Occipital lobe (tissue), 2 donors: ENCODE measurements around the gene MSLN. TPM values are rescaled to one million over a fixed set of nuclear protein-coding genes. Genes with fewer than 3 reads are reported as not detected.
"Not testable (repeated sequence)": the region's sequence is repeated elsewhere in the genome, so short reads cannot be mapped to it uniquely, and the experiment has no call there.

Experiments
- DNase-seq: peaks from one replicate; lab custom pipeline; 2025; lab: John Stamatoyannopoulos, UW
- total RNA-seq: library from RNA; depleted of rRNA; stranded (reverse); fragments of >200 nt; gene quantifications from one replicate; pipeline ENCODE4 v1.2.3, GENCODE V29; 2014

The MSLN gene
- total RNA-seq, 1 donor from 2014 or later, result not detected

GRCh38 chr16:774086-775001 is 13.8 kb downstream of the MSLN start:
- no peak for DNase-seq

DNA sequence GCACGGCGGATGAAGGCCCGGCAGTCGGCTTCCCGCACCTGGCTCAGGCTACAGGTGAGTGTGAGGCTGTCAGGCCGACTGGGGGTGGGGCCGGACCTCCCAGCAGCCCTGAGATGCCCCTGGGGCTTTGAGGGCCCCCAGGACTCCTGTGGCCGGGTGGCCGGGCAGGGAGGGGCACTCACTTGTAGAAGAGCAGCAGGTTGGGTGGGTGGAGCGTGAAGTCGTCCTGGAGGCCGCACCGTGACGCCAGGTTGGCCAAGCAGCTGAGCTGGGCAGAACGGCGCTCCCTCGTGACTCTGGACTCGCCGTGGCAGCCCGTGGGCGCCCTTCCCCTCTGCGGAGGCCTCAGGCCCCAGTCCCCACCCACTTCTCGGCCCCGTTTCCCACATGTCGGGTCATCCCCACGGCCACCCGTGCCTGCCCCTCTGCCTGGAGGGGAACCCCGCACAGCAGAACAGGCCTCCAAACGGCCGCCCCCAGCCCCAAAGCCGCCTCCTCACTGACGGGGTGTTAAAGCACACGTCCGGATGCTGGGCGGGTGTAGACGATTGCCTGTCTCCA is 14.8 kb downstream of the MSLN start:
- no peak for DNase-seq

DNA sequence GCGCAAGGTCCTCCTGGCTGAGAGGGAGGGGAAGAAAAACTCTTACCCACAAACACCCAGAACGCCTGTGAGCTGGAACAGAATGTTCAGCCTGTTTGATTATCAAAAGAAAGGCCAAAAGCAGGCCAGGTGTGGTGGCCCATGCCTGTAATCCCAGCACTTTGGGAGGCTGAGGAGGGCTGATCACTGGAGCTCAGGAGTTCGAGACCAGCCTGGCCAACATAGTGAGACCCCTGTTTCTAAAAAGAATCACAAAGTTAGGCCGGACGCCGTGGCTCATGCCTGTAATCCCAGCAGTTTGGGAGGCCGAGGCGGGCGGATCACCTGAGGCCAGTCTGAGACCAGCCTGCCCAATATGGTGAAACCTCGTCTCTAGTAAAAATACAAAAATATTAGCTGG is 15.8 kb downstream of the MSLN start:
- not testable (repeated sequence) for DNase-seq

DNA sequence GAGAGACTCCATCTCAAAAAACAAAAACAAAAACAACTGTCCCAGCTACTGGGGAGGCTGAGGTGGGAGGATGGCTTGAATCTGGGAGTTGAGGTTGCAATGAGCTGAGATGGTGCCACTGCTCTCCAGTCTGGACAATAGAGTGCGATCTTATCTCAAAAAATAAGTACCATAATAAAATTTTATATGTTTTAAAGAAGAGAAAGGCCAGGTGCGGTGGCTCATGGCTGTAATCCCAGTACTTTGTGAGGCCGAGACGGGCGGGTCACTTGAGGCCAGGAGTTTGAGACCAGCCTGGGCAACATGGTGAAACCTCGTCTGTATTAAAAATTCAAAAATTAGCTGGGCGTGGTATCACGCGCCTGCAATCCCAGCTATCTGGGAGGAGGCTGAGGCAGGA is 16.3 kb downstream of the MSLN start:
- DNase-seq, result no peak

DNA sequence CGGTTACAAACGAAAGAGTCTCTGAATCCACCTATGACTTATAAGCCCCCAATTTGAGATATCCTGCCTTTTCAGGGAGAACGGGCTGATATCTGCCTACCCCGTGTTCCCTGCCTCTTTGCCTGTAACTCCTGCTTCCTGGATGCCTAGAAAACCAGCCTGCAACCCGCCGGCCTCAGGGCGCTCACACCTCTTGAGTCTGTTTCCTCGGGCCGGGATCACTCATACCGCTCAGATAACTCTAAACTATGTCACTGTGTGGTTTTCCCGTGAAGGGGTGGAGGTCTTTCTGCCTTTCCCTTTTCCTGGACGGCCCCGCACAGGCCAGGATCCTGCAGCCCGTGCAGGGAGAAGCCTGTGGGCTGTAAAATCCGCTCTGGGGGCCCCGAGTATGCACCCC is 17.3 kb downstream of the MSLN start:
- no peak for DNase-seq

DNA sequence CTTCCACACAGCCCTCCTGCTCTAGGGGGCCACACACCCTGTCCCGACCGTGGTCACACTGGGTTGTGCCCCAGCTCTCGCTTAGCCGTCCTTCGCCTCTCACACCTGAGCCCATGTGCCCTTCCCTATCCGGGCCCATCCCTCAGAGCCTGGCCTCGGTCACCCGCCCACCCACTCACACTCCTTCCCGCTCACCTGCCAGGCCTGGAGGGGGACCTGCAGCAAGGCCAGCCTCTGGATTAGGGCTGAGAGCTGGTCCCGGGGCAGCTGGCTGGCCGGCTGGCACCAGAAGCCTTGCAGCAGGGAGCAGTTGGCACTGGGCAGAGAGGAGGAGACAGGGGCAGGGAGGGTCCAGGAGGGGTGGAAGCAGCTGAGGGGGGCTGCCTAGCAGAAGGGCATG is 17.9 kb downstream of the MSLN start:
- DNase-seq, result no peak

DNA sequence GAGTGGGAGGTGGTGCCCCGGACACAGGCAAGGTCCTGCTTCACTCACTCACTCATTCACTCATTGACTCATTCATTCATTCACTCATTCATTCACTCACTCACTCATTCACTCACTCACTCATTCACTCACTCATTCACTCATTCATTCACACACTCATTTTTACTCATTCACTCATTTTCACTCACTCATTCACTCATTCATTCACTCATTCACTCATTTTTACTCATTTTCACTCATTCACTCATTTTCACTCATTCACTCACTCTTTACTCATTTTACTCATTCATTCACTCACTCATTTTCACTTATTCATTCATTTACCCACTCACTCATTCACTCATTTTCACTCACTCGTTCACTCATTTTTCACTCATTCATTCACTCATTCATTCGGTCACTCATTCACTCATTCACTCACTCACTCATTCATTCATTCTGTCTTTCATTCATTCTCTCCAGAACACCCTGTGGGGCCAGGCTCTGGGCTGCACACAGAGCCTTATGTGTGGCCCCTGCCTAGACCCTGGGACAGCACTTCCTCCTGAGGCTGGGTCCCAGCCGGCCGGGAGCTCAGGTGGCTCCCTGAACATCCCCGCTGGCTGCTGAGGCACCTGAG is 18.5 kb downstream of the MSLN start:
- no peak for DNase-seq

DNA sequence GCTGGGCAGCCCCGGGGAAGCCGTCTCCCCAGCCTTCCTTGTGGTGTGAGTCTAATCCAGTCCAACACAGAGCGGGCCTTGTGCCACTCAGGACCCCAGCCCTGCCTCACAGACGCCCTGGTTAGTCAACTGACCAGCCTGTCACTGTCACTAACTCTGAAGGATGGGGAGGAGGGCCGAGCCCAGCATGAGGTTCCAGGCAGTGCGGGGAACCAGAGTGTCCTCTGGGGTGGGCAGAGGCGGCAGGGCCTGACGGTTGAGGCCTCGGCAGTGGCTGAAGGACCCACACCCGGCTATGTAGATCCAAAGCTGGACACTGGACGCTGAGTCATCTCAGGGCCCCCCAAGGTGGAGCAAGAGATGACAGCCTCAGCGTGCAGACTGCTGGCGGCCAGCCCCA is 19.0 kb downstream of the MSLN start:
- DNase-seq, result no peak

DNA sequence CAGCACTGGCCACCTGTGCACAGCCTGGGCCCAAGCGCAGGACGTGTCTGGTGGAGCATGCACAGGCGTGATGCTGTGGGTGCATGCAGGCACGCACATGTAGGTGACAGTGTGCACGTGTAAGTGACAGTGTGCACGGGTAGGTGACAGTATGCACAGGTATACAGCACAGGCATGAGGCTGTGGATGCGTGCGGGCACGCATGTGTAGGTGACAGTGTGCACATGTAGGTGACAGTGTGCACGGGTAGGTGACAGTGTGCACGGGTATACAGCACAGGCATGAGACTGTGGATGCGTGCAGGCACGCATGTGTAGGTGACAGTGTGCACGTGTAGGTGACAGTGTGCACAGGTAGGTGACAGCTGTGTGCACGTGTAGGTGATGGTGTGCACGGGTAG is 19.8 kb downstream of the MSLN start:
- DNase-seq, result no peak

GRCh38 chr16:781346-782010 is 20.9 kb downstream of the MSLN start:
- DNase-seq, result no peak

DNA sequence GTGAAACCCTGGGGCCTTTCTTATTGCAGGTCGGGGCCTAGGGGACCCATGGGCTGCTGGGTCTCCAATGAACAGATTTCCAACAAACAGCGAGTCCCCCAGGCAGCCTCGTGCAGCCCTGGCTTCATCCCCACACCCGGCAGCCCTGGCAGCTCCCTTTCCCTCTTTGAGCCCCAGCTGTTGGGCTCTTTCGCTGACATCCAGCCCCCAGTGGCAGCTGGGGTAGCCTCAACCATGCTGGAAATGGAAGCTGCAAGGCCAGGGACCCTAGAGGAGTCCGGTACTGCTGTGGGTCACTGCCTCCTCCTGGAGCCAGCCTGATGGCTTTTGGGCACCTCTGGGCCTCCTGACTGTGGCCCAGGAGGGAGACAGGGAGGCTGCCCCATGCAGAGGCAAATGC is 21.7 kb downstream of the MSLN start:
- DNase-seq, result no peak

GRCh38 chr16:782766-783403 is 22.4 kb downstream of the MSLN start:
- no peak for DNase-seq

DNA sequence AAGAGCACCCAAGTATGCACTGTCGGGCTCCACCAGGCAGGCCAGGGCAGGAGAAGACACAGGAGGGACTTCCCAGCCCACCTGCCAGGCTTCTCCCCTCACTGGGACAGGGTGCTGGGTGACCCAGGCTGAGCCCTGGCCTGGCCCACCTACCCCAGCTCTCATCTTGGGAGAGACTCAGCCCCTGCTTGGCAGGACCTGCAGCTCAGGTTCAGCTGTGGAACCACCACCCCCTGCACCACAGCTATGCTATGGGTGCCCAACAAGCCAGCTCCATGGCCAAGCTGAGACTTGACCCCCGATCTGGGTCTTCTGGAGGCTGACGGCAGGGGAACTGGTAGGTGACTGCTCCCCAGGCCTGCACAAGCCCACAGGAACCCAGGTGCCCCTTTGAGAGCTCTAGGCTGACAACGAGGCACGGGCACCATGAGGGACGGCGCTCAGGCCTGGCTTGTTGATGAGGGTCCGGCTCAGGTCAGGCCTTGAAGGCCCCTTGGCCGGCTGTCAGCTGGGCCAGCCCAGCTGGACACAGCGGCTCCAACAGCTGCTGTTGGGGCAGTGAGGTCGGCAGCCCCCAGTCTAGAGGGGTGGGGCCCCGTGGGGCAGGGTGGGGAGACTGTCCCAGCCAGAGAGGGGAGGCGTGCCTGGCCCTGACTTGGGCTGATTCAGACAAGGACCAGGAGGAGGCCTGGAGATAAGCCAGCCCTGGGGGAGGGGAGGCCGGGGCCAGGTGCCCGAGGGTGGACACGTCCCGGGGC is 23.0 kb downstream of the MSLN start:
- no peak for DNase-seq

- no peak for DNase-seq
Measured at GRCh38 chr16:784431-784830, 23.9 kb downstream of the MSLN start.

DNA sequence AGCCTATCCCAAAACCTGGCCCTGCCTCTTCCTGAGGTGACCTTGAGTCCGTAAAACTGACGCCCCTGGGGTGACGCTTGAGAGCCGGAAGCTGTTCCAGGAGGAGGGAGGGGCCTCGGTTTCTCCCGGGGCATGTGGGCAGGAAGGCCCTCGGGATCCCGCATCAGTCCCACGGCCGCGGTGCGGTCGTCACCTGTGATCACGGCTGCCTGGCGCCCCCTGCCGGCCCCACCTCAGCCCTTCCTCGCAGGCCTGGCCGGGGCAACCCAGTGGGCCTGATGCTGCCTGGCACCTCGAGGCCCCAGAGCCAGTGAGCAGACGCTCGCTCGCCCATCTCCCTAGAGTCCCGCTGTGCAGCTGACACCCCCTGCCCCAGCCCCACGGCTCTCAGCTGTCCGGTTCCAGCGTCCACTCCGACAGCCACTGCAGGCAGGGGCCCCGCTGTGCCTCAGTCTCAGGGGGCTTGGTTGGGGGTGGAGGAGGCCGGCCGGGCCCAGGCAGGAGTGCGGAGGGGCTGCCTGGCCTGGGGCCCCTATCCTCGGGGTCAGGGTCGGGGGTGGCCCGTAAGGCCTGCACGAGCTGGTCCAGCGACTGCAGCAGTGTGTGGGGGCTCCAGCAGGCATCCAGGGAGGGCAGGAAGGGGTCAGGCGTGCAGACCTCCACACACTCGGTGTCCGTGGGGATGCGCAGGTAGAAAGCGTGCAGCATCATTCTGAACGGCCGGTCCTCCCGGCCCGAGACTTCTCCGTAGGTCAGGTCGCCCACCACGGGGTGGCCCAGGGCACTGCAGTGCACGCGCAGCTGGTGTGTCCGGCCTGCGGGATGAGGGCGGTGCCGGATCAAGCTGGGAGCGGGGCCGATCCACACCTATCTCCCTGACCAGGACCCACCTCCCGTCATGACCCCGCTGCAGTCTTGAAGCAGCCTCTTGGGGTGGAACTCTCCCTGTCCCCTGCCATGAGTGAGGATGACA is 25.3 kb downstream of the MSLN start:
- peak; percentile 22 for DNase-seq

DNA sequence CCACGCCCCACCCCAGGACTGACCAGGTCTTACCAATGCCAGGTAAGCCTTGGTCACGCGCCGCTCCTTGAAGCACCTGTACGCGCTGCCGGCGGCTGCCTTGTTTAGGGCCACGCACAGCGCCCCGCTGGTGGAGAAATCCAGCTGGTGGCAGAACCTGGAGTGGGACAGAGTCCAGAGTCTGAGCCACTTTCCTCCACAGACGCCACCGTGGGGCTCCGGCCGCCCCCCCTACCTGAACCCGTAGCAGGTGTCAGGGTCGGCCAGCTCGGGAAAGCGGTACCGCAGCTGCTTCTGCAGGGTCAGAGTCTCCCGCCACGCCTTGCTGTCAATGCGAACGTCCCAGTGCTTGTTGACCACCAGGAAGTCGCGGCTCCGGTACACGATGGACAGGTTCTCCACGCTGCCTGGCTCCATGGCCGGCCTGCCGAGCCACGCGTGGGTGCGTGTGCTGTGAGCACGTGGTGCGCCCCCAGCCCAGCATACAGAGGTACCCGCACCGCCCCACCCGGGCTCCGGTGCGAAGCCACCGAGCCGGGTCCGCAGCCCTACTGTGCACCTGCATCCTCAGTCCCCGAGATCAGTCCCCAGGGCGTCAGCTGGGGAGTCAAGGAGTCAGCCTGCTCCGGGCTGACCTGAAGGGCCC is 26.9 kb downstream of the MSLN start:
- DNase-seq, result no peak

DNA sequence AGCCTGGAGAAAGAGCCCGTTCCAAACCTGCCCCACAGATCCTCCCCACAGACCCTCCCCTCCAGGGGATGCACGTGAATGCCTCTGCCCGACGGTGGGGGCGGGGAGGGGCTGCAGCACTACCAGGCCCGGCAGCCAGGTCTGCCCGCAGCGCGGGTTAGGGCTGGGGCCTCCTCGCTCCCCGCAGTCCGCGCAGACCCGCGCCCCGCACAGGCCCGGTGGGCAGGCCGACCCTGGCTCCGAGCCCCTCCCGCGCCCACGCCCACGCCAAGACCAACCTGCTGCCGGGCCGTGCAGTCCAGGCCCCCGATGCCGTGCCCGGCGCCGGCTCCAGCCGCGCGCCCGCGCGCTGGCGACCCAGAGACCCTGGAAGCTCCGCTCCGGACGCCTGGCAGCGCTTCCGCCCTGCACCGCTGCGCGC is 27.5 kb downstream of the MSLN start, which contains the start of gene RPUSD1:
Gene RPUSD1 (minus strand): TSS at position 404 of the 421 bp plus-strand sequence. CDS start 644 bp downstream, outside the sequence.
- peak; percentile 29 for DNase-seq

- peak; percentile 87 for DNase-seq
Measured at GRCh38 chr16:788399-789126, 28.0 kb downstream of the MSLN start, which contains the start of gene CHTF18. Gene CHTF18, plus strand, starts transcription at chr16:788620. Its CDS starts 65 bp downstream, at chr16:788685.
